NCI-H524 treated with DMSO at 0.1 percent for 48 hours (cell line): Measurements from ENCODE around the gene NCCRP1.

Experiments used
- DNase-seq: peaks from one replicate; lab custom pipeline; 2025; lab: John Stamatoyannopoulos, UW

The NCCRP1 gene

DNA sequence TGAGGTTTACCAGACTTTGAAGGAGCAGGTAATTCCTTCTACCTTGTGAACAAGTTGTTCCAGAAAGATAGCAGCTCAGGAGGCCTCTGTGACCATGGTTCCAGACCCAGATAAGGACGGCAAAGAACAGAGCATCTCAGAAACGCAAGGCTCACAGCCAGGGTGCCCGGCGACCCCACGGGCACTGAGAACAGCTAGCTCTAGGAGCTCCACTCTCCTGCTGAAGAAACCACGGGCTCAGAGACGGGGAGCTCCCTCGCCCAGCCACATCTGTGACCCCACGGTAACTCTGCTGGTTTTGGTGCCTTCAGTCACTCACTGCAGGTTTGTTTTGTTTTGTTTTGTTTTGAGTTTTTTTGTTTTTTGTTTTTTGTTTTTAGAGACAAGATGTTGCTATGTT, 16.0 kb upstream of the NCCRP1 start:
- no peak for DNase-seq

DNA sequence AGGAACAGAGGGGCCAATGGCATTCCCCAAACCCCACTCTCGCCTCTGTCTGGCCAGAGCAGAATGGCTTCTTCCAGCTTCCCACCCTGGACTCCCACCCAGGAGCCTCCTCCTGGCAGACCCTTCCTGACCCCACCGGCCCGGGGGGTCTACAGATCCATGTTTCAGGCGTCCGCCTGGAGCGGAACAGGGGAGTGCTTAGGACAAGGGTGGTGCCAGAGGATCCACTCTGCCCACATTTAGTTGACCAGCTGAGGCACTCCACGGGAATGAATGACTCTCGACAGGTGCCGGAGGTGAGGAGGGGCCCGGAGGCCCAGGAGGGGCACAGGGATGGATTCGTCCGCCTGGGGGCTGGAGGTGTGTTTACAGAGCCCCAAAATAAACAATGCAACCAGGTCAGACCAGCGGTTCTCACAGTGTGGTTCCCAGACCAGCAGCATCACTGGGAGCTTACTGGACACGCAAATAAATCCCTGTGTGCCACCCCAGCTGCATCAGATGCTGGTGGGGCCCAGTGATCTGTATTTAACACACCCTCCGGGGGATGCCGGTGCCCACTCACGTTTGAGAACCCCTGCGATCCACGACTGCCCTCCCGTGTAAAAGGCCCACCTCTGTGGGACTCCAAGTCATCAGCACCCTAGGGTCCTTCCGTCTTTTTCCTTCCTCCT, 15.1 kb upstream of the NCCRP1 start:
- no peak for DNase-seq

DNA sequence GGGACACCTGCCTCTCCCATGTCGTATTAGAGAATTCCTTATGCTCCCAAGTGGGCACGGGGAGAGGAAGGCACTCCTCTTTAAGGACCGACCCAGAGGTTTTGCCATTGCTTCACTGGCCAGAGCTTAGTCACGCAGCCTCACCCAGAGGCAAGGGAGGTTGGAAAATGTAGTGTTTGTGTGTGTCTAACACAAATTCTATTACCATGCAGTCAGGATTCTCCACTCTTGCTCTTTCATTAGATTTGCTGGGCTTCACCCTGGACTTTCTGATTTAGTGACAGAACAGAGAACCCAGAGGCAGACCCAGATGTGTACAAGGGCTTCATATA, 14.6 kb upstream of the NCCRP1 start:
- no peak for DNase-seq

DNA sequence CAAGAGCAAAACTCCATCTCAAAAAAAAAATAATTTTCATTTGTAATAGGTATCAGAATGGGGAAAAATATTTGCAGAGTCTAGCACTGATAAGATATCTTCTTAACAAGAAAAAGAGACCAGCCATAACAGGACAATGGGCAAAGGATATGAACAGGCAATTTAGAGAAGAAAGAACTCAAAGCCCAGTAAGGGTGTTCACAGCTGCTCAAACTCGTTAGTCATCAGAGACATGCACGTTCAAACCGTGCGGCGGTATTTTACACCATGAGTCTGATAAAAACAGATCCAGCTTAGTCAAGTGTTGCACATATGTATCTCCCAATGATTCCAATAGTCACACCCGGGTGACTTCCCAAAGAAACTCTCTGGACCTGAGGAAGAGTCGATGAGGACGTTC, 13.7 kb upstream of the NCCRP1 start:
- no peak for DNase-seq

DNA sequence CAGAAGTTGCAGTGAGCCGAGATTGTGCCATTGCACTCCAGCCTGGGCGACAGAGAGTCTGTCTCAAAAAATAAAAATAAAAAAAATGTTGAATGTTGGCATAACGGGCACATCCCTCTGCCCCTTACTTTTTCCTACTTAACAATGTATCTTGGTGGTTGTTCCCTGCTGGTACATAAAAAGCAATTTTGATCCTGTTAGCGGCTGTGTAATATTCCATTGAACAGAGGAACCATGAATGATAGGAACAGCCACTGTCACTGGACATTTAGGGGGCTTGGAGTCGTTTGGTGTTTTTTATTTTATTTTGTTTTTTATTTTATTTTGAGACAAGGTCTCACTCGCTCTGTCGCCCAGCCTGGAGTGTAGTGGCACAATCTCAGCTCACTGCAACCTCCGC, 10.4 kb upstream of the NCCRP1 start:
- DNase-seq, result no peak

DNA sequence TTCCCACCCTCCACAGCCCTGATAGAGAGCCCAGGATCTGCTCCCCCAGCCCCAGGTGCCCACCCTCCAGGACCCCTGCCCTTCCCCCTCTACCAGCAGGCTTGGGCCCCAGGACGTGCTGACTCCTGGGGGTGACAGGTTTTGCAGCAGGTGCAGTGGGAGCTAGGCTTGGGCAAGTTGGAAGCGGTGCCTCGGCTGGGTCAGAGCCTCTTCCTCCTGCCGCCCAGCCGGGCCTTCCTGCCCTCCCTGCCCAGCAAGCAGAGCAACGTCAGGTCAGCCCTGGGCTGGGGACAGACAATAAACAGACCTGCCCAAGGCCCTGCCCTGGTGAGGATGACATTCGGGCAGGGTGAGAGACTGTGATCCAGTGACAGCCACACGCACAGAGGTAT, 9.2 kb upstream of the NCCRP1 start:
- no peak for DNase-seq

DNA sequence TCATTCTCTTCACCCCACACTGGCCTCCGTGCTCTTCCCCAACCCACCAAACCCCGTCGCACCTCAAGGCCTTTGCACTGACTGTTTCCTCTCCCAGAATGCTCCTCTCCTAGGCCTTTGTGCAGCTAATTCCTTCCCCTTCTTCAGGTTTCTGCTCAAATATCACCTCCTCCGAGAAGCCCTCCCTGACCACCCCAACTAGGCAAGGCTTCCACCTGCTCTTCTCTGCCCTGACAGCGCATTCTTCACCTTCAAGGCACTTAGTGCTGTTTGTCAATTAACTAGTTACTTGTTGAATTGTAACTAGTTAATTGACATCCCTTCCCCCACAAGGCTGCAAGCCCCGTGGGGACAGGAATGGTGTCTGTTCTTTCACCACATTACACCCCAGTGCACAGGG, 7.8 kb upstream of the NCCRP1 start:
- DNase-seq, result no peak

DNA sequence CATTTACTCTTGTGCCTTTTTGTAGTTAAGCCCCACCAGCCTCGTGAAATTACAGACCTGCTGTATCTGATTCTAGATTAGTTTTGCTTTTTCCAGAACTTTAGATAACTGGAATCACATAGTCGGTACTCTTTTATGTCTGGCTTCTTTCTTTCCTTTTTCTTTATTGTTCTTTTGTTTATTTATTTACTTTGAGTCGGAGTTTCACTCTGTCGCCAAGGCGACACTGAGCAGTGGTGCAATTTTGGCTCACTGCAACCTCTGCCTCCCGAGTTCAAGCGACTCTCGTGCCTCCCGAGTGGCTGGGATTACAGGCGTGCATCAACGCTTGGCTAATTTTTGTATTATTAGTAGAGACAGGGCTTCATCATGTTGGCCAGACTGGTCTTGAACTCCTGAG, 6.0 kb upstream of the NCCRP1 start:
- DNase-seq, result no peak

DNA sequence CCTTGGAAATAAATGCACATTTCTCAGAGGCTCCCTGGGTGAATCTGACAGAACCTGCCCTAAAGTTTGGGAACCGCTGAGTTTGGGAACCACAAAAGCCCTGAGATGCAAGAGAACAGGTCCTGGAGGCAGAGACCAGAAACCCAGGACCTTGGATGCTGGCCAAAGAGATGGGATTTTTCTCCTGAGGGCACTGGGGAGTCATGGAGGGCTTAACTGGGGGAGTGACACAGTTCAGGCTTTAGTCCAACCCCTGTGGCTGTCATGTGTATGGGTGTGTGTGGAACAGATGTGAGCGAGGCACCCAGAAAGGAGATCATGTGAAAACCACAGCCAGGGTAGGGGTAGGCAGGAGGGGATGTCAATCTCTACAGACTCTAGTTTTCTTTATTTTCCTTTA, 3.9 kb upstream of the NCCRP1 start:
- DNase-seq, result no peak

DNA sequence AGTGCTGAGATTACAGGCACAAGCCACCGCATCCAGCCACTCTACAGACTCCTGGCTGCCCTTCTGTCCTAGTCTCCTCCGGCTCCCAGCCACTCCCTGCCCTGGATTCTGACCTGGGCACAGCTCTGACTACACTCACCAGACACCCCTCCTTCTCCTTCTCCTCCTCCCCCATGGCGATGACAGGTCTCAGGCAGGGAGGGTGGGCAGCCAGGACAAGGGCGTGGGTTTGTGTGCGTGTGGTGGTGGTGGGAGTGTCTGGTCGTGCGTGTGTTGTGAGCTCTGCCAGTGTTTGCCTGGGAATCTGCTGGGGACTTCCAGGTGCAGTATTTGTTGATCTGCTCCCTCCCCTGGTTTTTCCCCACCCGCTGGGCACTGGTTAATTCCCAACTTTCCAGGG, 3.0 kb upstream of the NCCRP1 start:
- no peak for DNase-seq

DNA sequence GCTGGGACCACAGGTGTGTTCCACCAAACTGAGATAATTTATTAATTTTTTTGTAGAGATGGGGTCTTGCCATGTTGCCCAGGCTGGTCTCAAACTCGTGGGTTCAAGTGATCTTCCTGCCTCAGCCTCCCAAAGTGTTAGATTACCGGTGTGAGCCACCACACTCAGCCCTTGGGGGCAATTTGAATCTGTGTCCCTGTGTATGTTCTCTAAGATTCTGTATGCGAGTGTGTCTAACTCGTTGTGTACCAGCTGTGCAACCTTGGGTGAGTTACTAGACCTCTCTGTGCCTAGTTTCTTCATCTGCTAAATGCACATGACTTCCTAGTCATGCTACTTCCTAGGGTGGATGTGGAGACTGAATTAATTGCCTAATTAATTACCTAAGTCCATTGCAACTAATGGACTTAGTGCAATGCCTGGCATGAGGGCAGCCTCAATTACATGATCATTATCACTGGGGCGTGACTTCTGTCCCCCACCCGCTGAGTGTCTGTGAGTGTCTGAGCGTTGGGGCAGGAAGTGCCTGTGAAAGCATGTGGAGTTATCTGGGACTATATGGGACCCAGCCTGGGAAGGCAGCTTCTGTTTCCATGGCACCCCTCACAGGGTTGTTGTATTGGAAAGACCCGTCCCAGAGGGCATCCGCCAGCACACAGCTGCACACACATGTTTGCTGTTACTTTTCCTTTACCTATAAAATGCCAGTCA, 1.8 kb upstream of the NCCRP1 start:
- DNase-seq, result no peak

DNA sequence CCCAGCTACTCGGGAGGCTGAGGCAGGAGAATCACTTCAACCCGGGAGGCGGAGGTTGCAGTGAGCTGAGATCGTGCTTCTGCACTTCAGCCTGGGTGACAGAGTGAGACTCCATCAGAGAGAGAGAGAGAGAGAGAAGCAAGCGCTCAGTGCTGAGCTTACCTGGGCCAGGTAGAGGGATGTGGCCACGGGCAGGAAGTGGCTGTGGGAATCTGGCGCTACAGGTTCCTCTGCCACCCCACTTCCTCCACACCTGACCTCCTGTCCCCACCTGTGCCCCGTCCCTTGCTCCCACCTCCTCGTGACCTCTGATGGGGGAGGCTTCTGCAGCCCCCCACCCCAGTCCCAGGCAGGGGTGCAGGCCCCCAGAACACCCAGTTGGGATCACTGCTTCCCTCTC, 1.0 kb upstream of the NCCRP1 start:
- DNase-seq, result no peak

DNA sequence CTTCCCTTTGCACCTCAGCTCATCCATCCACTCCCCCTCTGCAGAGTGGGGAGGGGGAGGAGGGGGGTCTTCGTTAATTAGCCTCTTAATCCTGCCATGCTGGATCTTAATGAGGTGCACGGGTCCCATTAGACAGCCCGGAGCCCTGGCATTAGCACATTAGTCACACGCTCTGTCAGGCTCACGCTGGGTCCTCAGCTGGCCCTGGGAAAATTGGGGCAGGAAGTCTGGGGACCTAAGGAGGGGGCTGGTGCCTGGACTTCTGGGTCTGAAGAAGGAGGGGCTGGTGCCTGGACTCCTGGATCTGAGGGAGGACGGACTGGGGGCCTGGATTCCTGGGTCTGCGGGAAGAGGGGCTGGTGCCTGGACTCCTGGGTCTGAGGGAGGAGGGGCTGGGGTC, 444 bp upstream of the NCCRP1 start:
- no peak for DNase-seq

DNA sequence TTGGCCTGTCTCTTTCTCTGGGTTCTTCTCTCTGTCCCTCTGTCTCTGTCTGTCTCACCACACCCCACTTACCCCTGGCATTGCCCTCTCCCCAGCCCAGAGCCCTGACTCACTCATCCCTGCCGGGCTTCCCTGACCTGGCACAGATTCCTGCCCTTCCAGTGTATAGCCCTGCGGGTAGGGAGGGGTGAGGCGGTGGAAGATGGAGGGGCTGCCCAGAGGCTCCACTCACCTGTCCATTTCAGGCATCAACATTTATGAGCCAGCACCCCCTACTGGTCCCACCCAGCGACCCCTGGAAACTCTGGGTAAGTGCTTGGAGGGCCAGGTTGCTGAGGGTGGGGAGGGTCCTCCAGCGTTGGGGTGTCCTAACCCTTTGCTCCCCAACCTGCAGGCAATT, 1.0 kb downstream of the NCCRP1 start:
- no peak for DNase-seq

DNA sequence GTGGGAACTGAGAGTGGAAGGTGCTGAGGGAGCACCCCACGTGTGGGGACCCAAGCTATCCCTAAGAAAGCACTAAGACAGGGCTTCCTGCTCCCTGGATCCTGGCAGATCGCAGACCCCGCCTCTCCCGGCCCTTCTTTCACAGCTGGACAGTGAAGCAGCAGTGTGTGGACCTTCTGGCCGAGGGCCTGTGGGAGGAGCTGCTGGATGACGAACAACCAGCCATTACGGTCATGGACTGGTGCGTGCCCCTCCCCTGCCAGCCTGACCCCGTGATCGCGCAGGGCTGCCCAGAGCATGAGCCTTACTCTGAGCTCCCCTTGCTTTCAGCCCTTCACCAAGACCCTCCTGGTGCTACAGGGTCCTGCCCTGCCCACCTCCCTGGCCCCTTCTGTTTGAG, 2.3 kb downstream of the NCCRP1 start:
- no peak for DNase-seq

DNA sequence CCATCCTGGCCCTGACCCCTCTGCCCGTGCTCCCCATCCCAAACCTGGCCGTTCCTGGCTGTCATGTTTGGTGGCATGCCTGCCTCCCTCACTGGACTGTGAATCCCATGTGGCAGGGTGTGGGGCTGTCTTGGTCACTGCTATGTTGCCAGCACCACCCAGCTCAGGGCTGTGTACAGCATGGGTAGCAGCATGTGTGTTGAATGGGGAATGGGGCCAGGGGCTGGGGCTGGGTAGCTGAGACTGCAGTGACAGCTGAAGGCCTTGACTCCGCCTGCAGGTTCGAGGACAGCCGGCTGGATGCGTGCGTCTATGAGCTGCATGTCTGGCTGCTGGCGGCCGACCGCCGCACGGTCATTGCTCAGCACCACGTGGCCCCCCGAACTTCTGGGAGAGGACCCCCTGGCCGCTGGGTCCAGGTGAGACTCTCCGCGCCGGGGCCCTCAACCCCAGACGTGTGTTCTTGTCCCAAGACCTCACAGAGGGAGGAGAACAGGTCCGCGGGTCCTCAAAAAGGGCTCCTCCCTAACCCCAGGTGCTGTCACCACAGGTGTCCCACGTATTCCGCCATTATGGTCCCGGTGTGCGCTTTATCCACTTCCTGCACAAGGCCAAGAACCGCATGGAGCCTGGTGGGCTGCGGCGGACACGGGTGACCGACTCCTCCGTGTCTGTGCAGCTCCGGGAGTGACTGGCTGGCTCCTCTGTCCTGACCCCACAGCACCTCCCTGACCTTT, 3.5 kb downstream of the NCCRP1 start:
- DNase-seq, result no peak

DNA sequence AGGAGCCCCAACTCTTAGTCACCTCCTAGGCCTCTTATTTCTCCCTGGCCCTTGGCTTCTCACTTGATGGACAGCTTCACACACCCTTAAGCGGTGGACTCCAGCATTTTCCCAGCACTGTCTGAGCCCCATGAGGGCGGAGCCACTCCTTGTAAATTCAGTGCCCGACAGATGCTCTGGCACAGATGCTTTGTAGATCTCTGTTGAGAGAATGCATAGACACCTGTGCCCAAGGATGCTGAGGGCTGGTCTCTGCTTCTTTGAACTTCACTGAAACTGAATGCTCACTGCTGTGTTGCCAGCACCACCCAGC, 4.0 kb downstream of the NCCRP1 start:
- peak; percentile 69 for DNase-seq

DNA sequence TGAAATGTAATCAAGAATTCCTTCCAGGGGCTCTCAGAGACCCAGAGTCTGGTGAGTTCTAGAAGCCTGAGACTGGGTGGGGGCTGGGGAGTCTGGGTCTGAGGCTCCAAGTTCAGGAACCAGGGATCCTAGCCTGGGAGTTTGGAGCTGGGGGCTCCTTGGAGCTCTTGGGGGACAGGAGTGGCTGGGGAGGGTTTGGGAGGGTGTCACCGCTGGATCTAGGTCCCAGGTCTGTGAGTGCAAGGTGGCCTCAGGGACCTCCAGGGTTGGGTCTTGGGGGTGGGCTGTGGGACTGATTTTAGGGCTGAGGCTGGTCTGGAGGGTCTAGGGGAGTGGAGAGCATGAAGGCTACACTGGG, 6.2 kb downstream of the NCCRP1 start:
- DNase-seq, result no peak

DNA sequence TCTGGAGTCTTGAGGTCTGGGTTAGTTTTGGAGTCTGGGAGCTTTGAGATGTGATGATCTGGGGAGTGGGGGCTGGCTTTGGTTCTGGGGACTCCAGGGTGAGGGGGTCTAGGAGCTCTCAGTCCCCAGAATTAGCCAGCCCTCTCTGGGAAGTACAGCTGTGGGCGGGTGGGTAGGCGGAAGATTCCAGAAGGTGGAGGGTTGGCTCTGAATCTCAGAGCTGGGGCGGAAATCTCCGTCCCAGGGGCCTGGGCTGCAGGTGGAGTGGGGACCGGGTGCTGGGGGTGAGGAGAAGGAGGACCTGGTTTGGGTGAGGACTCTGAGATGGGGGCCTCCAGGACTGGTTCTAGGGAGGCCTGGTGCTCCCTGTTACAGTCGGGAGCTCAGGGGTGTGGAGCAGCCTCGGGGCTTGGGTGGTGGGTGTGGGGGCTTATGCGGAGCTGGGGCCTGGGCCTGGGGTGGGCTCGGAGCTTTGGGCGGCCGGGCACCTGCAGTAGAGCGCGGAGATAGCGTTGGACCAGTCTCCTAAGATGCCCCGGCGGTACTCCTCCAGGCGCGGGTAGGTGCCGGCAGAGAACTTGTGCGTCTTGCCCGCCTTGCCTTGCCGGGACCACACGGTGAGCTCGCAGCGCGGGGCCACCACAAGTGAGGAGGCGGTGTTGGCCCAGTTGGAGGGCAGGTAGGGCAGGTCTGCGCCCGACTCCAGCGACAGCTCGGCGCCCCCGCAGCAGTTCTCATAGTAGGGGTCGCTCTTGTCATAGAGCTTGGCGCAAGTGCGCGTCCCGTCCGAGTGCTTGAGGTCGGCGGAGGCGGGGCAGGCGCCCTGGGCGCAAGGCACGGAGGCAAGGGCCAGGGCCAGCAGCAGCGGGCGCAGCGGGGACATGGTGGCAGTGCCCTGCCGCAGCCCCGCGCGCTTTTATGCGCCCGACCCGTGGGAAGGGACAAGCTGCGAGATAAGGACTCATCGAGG, 6.9 kb downstream of the NCCRP1 start, which contains the start of gene SYCN:
TSS of gene SYCN (minus strand) at position 892 of the 970 bp plus-strand sequence. CDS start at position 883, 9 bp downstream.
- no peak for DNase-seq

DNA sequence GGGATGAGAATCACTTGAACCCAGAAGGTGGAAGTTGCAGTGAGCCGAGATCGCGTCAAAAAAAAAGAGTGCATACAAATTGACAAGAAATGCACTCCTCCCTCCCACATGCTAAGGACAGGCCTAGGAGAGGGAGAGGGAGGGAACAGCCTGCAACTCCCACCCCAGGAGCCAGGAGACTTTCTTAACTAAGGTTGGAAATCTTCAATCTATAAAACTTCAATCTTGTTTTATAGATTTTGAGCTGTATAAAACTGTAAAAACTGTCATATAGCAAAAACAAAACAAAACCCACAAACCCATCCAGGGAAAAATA, 8.6 kb downstream of the NCCRP1 start:
- no peak for DNase-seq

DNA sequence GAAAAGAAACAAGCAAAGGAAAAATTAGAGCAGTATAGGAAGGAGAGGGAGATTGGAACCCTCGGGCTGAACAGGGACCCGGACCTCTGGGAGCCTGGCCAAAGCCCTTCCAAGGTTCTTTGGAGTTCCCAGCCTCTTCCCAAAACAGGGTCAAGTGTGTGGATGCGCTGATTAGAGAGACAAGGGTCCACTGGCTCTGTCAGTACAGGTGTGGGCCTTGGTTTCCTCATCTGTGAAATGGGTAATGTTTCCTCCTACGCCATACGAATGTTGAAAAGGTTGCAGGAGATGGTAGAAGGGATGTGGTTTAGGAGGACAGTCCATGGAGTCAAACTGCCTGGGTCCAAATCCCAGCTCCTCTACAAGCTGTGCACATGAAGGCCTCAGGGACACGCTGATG, 9.4 kb downstream of the NCCRP1 start:
- no peak for DNase-seq

DNA sequence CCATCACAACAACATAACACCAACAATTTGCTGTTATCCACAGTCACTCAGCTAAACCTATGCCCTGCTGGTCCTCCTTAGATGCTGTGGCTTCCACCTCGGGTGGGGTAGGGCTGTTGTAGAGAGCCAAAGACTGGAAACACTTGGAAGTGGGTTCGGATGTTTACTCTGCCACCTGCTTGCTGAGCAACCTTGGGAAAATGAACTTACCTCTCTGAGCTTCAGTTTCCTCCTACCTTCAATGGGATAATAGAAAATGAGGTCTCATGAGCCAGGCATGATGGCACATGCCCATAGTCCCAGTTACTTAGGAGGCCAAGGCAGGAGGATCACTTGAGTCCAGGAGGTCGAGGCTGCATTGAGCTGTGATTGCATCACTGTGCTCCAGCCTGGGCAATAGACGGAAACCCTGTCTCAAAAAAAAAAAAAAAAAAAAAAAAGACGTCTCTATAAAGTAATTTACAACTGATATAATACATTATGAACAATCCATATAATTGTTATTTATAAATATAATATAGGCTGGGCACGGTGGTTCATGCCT, 10.6 kb downstream of the NCCRP1 start:
- DNase-seq, result no peak
